Aortic smooth muscle cell (primary cell): Measurements from ENCODE around the gene PITX1. TPM values are rescaled to one million over a fixed set of nuclear protein-coding genes. Genes with fewer than 3 reads are reported as not detected.

ENCODE experiments used
- total RNA-seq: library from RNA; depleted of rRNA; stranded (reverse); fragments of >200 nt; gene quantifications from 2 replicates; pipeline ENCODE4 v1.2.3, GENCODE V29; 2014

PITX1 gene
- 0.13 and 0.44 TPM in 2 replicates for total RNA-seq

DNA sequence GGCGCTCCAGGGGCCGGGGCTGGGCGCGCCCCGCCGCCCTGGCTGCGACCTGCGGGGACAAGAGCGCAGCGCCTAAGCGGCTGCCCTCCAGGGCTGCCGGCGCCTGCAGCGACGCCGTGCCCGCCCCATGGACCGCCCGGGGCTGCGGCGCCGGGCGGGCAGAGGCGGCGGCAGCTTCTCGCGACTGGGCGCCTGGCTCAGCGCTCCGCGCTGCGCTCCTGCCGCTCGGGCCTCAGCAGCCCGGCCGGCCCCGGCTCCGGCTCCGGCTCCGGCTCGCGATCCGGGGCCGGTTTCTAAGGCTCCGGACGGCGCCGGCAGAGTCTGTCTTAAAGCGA is at the start of gene PITX1:
TSS of gene PITX1 (minus strand) at position 328 of the 335 bp plus-strand sequence. CDS start 347 bp downstream, outside the sequence.

Other genes with a start within 250 kb of the PITX1 start
- gene C5orf24, start 188.3 kb downstream of the PITX1 start, total RNA-seq, result 40.8 and 47.3 TPM in 2 replicates
- 136 and 163 TPM in 2 replicates for gene TXNDC15, start 159.9 kb downstream of the PITX1 start, total RNA-seq
- 5.9 and 6.1 TPM in 2 replicates for gene PCBD2, start 129.1 kb downstream of the PITX1 start, total RNA-seq
- 0.13 and 0.25 TPM in 2 replicates for gene CATSPER3, start 66.3 kb downstream of the PITX1 start, total RNA-seq